Erythroblast (primary cell): Measurements from ENCODE around the gene CDK16.

Experiments
- GATA1 ChIP-seq: IDR thresholded peaks from 2 replicates; pipeline ENCODE4 v1.6.1; 2011; ENCODE audit warnings: low read depth, mild to moderate bottlenecking, control low read depth, low read length, moderate library complexity
- POLR2A ChIP-seq: IDR thresholded peaks from 2 replicates; pipeline ENCODE4 v1.6.1; 2011; ENCODE audit warnings: mild to moderate bottlenecking, low read length

- TF ChIP-seq POLR2A (no peak), GATA1 (no peak)
These were observed 38.1 kb upstream of the CDK16 start for GRCh38 chrX:47180346-47180745.
